Measurements from ENCODE around the gene RALB.

GRCh38 chr2:120271711-120272379, 19.2 kb downstream of the RALB start:
- TF ChIP-seq TEAD4 (CRISPR knock-in tag; IDR thresholded peaks at IDR 0.05), result no peak
- TF ChIP-seq, protein P1, sequence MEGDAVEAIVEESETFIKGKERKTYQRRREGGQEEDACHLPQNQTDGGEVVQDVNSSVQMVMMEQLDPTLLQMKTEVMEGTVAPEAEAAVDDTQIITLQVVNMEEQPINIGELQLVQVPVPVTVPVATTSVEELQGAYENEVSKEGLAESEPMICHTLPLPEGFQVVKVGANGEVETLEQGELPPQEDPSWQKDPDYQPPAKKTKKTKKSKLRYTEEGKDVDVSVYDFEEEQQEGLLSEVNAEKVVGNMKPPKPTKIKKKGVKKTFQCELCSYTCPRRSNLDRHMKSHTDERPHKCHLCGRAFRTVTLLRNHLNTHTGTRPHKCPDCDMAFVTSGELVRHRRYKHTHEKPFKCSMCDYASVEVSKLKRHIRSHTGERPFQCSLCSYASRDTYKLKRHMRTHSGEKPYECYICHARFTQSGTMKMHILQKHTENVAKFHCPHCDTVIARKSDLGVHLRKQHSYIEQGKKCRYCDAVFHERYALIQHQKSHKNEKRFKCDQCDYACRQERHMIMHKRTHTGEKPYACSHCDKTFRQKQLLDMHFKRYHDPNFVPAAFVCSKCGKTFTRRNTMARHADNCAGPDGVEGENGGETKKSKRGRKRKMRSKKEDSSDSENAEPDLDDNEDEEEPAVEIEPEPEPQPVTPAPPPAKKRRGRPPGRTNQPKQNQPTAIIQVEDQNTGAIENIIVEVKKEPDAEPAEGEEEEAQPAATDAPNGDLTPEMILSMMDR (IDR thresholded peaks at IDR 0.05), result no peak
- TF ChIP-seq MAX (CRISPR knock-in tag; IDR thresholded peaks at IDR 0.05), result no peak
- TF ChIP-seq SMAD3 (CRISPR knock-in tag; IDR thresholded peaks at IDR 0.05; ENCODE audit: borderline replicate concordance), result no peak
- no peak for TF ChIP-seq RELA (CRISPR knock-in tag; IDR thresholded peaks at IDR 0.05; ENCODE audit: borderline replicate concordance)
